NCI-H446 treated with DMSO at 0.1 percent for 48 hours (cell line): ENCODE data around the gene AKR1E2.

ENCODE experiments used
- DNase-seq: peaks from one replicate; lab custom pipeline; 2025; lab: John Stamatoyannopoulos, UW

AKR1E2 gene

GRCh38 chr10:4825868-4826791 lies at the start of gene AKR1E2:
Gene AKR1E2, plus strand, starts transcription at chr10:4826207. Its CDS starts 118 bp downstream, at chr10:4826325.
- DNase-seq, result peak; percentile 85

- DNase-seq, result no peak
Observed at GRCh38 chr10:4776234-4776638, 49.8 kb upstream of the AKR1E2 start.

DNA sequence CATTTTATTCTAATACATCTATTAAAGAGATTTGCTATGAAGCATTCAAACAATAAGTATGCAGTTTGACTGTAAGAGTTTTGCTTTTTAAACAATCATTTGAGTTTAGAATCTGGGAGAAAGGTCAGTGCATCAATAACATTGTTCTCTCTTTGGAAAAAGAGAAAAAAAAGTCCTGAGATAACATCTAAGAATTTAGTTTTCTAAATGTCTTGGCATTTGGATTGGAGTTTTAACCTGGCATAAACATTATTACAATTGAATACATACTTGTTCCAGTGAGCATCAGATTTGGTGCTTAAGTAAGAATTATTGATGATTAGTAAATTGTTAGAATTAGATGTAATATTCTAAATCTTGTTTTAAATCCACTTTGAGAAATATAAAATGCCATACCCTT lies 47.2 kb upstream of the AKR1E2 start:
- no peak for DNase-seq

DNA sequence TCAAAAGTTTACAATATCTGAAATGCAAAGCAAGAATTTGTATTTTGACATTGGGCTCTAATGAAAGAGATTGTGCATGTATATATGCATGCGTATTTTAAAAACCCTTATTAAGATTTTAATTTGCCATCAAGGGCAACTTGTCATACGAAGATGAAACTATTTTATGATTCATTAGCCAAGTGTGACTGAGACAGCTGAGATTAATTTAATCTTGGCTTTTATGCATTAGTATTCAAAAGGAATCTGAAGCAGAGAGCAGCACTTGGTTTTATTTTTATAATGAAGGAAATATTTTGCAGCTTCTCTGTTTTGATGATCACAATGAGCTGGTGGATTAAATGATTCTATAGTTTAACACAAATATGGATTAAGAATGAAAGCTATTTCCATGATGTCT lies 45.9 kb upstream of the AKR1E2 start:
- DNase-seq, result no peak

DNA sequence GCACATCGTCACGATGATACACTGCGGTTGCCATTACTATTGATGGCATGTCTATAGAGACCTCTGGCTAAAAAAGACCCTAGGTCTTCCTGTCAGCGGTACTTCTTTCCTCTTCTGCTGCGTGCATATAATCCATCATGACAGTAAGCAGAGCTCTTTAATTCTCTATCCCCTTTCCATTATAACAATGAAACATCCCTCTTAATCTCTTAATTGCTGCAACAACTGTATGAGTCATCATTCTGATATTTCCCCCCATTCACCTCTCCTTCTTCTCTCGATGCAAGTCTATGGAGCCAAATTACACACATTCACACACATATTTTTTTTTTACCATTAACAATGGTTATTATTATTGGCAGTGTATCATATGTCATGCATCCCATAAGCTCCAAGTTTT lies 45.2 kb upstream of the AKR1E2 start:
- DNase-seq, result no peak

DNA sequence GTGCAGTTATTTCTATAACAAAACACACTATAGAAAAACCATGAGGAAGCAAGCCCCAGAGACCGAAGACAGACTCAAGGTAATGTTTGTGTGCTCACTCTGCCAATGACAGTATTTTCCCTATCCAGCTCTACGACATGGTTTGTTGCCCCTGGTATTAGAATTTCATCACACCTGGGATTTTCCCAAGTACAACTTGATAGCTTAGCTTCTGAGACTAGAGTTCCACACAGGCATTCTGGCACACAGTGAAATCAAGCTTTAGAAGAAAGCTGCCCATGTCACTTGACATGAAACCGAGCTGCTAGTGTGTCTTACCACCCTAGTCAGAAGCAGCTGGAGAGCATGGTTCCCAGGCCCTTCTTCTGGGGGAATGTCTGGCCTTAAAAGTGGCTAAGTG lies 44.1 kb upstream of the AKR1E2 start:
- no peak for DNase-seq

DNA sequence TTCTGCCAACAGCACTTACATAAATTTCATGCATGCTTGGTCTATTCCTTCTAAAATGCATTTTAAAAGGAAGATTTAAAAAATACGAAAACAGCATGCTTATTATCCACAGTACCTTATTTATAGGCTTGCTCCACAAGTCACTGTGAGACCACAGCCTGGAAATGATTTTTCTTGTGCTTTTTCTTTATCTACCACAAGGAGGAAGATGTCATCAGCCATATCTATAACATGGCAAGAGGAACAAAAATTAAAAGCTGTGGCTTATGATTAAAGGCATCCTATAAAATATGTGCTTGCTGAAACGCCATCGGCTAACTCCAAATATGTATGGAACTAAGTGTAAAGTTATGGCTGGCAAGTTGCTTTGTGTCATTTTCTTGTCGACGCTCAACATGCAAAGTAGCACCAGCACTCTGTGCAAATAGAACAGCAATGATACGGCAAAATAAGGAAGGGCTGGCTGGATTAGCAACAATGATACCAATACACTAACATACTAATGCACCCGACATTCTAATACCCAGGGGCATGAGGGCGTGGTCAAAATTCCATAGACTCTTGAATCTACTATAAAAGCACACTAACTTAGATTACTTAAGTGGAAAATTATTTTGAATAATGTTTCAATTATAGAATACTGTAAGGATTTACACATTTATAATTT lies 41.2 kb upstream of the AKR1E2 start:
- no peak for DNase-seq

GRCh38 chr10:4786043-4786839 lies 39.8 kb upstream of the AKR1E2 start:
- no peak for DNase-seq

GRCh38 chr10:4790045-4790444 lies 36.0 kb upstream of the AKR1E2 start:
- no peak for DNase-seq

DNA sequence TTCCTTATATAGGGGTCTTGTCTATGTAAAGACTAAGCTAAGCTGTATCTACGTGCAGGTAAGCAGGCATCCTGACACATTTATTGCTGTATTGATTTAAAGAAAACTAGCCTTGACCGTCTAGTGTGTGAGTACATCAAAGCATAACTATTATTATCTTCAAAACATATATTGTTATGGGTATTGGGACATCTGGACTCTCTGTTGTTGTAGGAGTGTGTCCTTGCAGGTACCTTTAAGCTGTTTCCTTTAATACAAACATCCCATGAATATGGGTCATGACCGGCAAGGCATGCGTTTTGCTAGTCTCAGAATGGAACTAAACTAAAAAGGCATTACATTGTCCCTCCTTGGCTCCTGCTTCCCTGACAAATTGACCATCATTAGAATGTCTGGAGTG lies 35.1 kb upstream of the AKR1E2 start:
- DNase-seq, result no peak

GRCh38 chr10:4792381-4792780 lies 33.6 kb upstream of the AKR1E2 start:
- no peak for DNase-seq

GRCh38 chr10:4801405-4801804 lies 24.6 kb upstream of the AKR1E2 start:
- no peak for DNase-seq

DNA sequence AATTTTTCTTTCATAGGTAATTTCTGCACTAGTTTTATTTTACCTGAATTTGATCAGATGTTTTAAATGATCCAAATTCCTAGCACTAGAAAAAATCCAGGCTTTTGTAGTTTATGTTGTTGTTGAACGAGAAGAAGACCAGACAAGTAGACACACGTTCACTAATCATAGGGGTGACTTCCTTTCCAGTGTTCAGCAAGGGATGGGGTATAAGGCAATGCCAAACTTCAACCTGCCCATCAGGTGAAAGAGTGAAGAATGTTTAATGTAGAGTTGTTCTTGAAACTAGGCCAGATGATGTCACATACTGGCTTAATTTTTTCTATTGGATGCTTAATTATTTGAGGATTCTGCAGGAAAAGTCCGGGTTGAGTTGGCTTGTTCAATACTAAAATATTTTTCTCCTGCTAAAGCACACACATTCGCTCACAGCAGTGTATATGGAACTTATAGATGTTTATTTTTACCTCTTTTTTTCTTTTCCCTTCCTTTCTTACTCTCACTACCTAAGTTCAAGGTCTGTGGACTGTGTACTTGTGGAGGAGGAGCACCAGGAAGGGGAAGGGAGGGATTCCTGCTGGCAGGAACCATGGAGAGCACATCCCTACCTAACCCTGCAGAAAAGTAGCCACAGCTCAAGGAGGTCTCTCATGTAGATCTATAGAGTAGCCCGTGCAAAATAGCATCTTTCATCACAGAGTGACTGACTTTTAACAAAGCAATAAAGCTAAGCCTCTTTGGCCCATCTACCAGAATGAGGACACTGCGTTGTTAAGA lies 23.1 kb upstream of the AKR1E2 start:
- no peak for DNase-seq

GRCh38 chr10:4803822-4804221 lies 22.2 kb upstream of the AKR1E2 start:
- DNase-seq, result no peak

GRCh38 chr10:4804465-4804864 lies 21.5 kb upstream of the AKR1E2 start:
- no peak for DNase-seq

DNA sequence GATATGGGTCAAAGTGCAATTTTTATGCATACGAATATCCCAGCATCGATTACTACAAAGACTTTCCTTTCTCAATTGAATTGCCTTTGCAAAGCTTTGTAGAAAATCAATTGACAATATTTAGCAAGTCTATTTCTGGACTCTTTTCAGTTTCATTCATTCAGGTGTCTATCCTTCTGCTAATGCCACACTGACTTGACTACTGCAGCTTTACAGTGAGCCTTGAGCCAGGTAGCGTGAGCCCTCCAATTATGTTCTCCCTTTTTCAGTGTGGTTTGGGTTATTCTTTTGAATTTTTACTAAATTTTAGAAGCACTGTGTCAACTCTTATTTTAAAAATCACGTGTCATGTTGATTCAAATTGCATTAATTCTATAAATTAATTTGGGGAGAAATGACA lies 19.5 kb upstream of the AKR1E2 start:
- no peak for DNase-seq

DNA sequence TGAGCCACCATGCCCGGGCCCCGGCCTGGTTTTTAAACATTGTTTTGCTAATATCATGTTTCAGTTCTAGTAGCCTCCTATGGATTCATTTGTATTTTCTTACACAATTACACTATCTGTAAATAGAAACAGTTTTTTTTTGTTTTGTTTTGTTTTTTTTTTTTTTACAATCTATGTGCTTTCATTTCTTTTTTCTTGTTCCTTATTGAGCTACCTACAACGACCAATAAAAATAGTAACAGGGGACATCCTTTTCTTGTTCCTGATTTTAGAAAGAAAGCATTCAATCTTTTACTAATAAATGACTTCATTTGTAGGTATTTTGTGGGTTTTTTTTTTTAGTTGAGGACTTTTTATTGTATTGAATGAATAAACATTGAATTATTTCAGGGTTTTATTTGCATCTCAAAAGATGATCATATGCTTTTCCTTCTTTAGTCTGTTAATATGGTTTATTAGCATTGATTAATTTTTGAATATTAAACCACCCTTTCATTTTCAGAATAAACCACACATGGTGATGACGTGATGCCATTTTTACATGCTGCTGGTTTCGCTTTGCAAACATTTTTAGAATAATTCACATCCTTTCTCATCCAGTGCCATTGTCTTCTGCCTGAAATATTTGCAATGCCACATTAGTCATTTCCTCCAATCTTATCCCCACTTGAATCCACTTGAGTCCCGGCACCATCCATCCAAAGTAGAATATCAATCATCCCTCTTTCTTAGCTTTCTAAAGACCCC lies 18.1 kb upstream of the AKR1E2 start:
- DNase-seq, result no peak

GRCh38 chr10:4809156-4809555 lies 16.9 kb upstream of the AKR1E2 start:
- no peak for DNase-seq

GRCh38 chr10:4810092-4810491 lies 15.9 kb upstream of the AKR1E2 start:
- DNase-seq, result no peak

DNA sequence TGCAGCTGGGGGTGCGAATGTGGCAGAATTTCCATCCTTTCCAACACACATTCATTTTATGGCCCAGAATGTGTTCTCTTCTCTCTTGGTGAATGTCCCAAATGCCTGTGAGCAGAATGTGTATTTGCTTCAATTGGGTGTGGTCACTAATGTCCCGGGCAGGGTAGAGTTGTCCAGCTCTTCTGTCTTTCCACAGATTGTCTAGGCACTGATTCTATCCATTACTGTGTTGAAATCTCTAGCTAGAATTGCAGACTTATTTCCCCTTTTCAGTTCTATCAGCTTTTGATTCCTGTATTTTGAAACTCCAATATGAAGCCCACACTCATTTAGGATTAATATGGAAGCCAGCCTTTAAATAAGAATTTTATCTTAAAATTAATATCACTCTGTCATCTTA lies 14.0 kb upstream of the AKR1E2 start:
- DNase-seq, result no peak

DNA sequence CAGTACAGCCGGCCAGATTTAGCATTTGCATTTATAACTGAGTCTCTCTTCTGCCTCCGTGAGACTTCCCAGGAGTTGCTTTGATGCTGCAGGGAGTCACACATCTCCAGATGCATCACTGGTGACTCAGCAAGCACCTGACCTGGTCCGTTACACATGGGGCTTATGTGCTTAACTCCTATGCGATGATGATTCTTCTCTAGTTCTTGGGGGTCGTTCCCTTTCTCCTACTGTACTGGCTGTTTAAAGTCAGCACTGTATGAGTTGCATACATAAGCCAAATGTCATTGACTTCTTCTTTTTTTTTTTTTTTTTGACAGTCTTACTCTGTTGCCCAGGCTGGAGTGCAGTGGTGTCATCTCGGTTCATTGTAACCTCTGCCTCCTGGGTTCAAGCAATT lies 13.0 kb upstream of the AKR1E2 start:
- DNase-seq, result no peak
